AG09309 (cell line): ENCODE measurements around the gene KCNK17.

Source experiments
- DNase-seq: peaks from one replicate; pipeline ENCODE4 v3.0.0-alpha.2; 2010; ENCODE audit warnings: low read depth
- H3K4me3 ChIP-seq: 2 replicates; pipeline ENCODE4 v1.5.1; 2011; ENCODE audit warnings: mild to moderate bottlenecking, low read depth, low read length, moderate library complexity; ENCODE audit not compliant: control insufficient read depth
- TF ChIP-seq, protein P1 (sequence below): IDR thresholded peaks from 2 replicates; pipeline ENCODE4 v1.5.1; 2011; ENCODE audit warnings: mild to moderate bottlenecking, low read depth, low read length, inconsistent platforms; ENCODE audit not compliant: insufficient read depth, control insufficient read depth; ENCODE audit errors: missing control alignments

The KCNK17 gene

DNA sequence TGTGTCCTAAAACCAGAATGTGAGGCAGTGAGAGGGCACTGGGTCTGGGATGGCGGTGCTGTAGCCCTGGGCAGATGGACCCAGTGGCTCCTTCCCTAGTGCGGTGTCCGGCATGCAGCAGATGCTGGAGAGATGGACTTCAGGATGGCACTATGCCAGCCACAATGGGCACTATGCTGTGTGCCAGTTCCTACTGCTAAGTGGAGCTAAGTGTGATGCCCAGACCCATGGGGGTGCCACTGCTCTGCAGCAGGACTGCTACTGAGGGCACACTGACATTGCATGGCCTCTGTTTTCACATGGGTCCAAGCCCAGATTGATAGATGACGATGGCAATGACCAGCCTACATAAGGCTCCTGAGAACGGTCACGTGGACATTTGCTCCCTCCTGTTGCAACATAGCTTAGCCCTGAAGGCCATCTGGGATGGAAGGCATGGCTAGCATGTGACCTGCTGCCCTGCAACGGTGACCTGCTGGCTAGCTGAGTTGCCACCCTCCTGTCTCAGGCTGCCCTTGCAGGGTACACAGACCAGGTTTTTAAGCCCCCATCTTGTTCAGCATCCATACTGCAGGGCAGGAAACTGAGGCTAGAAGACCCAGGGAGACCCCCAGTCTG is 39.6 kb upstream of the KCNK17 start:
- TF ChIP-seq, protein P1, sequence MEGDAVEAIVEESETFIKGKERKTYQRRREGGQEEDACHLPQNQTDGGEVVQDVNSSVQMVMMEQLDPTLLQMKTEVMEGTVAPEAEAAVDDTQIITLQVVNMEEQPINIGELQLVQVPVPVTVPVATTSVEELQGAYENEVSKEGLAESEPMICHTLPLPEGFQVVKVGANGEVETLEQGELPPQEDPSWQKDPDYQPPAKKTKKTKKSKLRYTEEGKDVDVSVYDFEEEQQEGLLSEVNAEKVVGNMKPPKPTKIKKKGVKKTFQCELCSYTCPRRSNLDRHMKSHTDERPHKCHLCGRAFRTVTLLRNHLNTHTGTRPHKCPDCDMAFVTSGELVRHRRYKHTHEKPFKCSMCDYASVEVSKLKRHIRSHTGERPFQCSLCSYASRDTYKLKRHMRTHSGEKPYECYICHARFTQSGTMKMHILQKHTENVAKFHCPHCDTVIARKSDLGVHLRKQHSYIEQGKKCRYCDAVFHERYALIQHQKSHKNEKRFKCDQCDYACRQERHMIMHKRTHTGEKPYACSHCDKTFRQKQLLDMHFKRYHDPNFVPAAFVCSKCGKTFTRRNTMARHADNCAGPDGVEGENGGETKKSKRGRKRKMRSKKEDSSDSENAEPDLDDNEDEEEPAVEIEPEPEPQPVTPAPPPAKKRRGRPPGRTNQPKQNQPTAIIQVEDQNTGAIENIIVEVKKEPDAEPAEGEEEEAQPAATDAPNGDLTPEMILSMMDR, result no peak
- DNase-seq, result no peak
- H3K4me3 ChIP-seq, result no peak overlapping the region

DNA sequence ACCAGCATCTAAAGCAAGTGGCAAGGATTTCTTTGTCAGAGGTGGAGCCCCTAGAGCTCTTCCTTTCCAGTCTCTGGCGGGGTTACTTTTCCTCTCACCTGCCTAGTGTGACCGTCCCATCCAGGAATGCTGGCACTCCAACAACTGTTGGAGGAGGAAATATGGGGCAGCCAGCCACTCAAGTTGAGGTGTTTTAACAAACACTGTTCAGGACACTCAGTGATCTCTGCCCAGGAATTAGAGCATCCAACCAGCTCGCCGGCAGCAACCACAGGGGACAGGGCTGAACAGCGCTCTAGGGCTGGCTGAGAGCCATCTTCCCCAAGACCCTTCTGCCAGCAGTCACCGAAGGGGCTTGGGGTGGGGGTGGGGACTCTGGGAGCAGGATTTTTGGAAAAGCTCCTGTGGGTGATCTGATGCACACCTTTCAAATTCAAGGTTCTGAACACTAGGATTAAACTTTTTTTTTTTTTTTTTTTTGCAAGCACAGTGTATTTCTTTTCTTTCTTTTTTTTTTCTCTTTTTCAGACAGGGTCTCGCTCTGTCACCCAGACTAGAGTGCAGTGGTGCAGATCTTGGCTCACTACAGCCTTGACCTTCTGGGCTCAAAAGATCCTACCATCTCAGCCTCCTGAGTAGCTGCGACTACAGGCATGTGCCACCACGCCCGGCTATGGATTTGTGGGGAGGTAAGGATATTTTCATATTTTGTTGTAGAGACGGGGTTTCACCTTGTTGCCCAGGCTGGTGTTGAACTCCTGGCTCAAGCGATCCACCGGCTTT is 36.7 kb upstream of the KCNK17 start:
- no peak for DNase-seq
- H3K4me3 ChIP-seq, result no peak overlapping the region
- TF ChIP-seq, protein P1, result no peak

DNA sequence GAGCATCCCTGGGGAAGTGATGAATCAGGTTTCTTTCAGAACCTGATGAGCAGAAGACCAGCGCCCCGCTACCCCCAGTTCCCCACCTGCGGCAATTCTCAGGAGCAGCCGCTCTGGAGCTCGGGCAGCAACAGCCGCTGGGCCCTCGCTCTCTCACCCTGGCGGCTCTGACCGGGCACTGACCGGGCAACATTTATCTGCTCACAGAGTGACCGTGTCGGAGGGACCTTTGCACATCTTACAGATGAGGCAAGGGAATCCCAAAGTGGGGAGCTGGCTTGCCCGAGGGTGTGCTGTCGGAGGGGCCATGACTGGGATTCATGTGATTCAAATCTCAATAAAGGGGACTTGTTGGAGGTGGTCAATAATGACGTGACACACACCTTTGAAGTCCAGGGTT is 34.5 kb upstream of the KCNK17 start:
- no peak for DNase-seq
- TF ChIP-seq, protein P1, result no peak
- H3K4me3 ChIP-seq, result no peak overlapping the region

DNA sequence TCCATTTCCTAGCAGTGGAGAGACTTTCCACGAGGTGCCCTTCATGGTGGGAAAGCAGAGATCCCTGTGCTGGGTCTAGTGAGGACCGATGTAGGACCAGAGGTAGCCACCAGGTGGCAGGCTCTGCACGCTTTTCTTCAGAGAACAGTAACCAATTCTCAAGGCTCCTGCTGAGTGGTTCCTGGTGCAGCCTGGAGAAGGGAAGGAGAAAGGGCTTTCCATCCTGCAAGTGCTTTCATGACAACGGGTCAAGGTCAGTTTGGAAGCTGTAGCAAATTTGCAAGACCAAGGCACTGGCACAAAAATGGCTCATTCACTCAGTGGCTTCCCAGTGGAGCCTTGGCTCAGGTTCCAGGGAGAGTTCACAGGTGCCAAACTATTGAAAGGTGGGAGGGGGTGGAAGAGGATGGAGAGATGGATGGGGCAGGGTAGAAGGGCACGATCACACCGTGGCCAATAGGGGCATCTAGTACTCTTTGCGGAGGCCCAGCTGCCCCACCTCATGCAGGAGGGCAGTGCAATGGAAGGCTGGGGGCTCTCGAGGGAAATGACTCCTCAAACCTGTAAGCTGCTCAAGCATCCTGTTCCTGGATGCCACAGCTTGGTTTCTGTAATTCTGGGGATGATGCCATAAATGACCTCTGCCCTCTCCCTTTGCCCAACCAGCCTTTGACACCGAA is 33.8 kb upstream of the KCNK17 start:
- TF ChIP-seq, protein P1, result peak; percentile 90
- DNase-seq, result no peak
- no peak overlapping the region for H3K4me3 ChIP-seq

DNA sequence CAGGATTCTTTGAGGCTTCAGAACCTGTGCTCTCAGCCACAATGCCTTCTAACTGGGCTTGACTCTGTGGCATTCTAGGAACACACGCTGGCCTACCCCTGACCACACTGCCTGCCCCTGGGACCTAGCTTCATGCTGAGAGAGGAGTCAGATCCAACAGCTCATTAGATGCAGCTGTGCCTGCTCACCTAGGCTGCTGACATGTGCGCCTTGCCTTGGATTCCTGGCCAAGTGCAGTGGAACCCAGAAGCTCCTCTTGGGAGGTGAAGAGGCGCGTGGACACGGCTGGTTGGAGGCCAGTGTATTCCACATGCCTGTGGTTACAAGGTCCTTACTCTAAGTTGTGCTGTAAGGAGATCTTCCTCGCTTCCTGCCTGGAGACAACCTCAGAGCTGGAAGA is 33.0 kb upstream of the KCNK17 start:
- no peak for DNase-seq
- TF ChIP-seq, protein P1, result no peak

DNA sequence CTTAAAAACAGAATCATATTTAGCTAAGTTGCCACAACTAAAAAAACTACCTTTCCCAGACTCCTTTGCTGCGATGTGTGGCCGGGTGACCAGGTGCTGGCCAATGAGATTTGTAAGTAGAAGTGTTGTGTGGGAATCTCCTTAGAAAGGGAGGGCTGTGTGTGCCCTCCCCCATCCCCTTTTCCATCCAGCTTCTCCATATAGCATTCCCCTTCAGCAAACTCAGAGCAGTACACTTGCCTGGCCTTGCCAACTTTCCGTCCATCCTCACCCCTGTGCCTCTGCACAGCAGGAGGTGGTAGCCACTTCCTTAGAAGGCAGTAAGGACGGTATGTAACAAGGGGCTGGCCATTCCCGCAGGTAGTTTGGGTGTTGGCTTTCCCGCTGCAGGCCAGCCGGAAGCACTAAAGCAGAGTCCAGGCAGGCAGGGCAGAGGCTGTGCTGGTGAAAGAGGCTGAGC is 30.6 kb upstream of the KCNK17 start:
- no peak overlapping the region for H3K4me3 ChIP-seq
- TF ChIP-seq, protein P1, result no peak
- DNase-seq, result no peak

More for the DNA sequence above, 33.0 kb upstream of the KCNK17 start:
- H3K4me3 ChIP-seq, result no peak overlapping the region
